A375 (cell line): Measurements from ENCODE around the gene TNPO2. TPM values are rescaled to one million over a fixed set of nuclear protein-coding genes. Genes with fewer than 3 reads are reported as not detected.

ENCODE experiments used
- small RNA-seq: library from RNA; depleted of rRNA; stranded (forward); fragments of <200 nt; gene quantifications from one replicate; pipeline ENCODE3, GENCODE V24; 2014
- total RNA-seq: library from RNA; depleted of rRNA; stranded (reverse); fragments of >200 nt; shearing (Covaris generic); gene quantifications from 2 replicates; pipeline ENCODE4 v1.2.3, GENCODE V29; 2014; rRNA removed

TNPO2 gene
- 39.9 and 41.8 TPM in 2 replicates for total RNA-seq

GRCh38 chr19:12723641-12724426 lies at the start of gene TNPO2:
TNPO2 (minus strand) TSS chr19:12723932; CDS start chr19:12720977, 2,955 bp downstream.

DNA sequence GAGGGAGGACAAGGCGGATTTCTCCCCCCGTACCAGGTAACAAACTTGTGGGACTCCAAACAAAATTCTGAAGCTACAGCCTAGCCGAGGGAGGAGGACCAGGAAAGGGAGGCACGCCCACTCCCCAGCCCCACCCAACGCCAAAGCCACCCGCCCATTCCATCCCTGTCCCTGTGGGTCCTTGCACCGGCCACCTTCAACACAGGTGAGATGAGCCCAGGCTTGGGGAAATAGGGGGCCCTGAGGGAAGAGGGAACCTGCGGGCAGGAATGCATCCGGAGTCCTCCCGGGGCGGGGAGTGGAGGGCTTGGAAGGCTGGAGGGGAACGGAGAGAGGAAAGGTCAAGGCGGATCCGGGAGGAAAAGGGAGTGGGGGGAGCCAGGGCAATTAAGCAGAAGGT lies 27.9 kb upstream of the TNPO2 start, which contains the start of gene BEST2:
TSS of gene BEST2 (plus strand) at position 157 of the 400 bp plus-strand sequence. CDS start 802 bp downstream, outside the sequence.

GRCh38 chr19:12736995-12737834 lies 13.5 kb upstream of the TNPO2 start, which contains the start of gene GET3:
GET3 (plus strand) TSS chr19:12737497; CDS start chr19:12737506, 9 bp downstream.

GRCh38 chr19:12696366-12697335 lies 27.1 kb downstream of the TNPO2 start, which contains the start of gene FBXW9:
FBXW9 (minus strand) TSS chr19:12696631; CDS start chr19:12696581, 50 bp downstream.

DNA sequence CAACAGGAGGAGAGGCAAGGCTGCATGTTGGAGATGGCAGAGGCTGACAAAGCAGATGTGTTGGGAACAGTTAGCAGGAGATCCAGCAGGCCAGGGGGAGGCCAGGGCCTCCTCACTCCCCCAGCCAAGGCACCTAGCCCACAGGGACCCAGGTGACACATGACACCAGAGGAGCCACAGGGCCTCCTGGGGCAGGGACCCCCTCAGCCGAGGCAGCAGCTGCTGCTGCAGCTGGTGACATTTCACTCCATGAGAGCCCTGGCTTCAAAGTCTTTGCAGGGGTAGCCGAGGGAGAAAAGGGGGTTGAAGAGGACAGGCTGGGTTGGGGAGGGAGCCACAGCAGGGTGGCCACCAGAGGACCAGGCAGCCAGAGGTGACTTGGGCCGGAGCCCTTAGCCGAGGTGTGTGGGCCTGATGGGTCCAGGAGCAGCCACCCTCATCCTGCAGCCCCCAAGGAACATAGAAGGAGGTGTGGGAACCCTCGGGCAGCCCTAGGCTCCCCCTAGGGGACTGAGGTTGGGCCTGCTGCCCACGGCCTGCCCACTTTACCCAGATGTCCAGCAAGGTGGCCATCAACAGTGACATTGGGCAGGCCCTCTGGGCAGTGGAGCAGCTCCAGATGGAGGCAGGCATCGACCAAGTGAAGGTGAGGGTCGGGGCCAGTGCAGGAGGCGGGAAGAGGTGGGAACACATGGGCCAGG lies 36.1 kb downstream of the TNPO2 start, which contains the start of gene GNG14:
TSS of gene GNG14 (plus strand) at position 503 of the 701 bp plus-strand sequence. CDS start at position 554, 51 bp downstream.

GRCh38 chr19:12681074-12681987 lies 42.4 kb downstream of the TNPO2 start, which contains the start of gene DHPS:
DHPS (minus strand) TSS chr19:12681880; CDS start chr19:12681766, 114 bp downstream.

GRCh38 chr19:12666265-12667048 lies 57.3 kb downstream of the TNPO2 start, which contains the start of the genes MAN2B1 and WDR83:
MAN2B1 (minus strand) TSS chr19:12666742; CDS start chr19:12666701, 41 bp downstream.
WDR83 (plus strand) TSS chr19:12666807; CDS start chr19:12669791, 2,984 bp downstream.

Small RNA genes lying within 50 kb of the gene (small RNA-seq; reads per million reads assigned to genes)
- gene SNORD41, result 311 reads per million, percentile 98 among the genes with 10 or more reads in this experiment

Other genes with a start within 250 kb of the TNPO2 start
- 0.45 and 0.98 TPM in 2 replicates for gene ZNF709, start 239.1 kb downstream of the TNPO2 start, total RNA-seq
- gene ZNF564, start 172.4 kb downstream of the TNPO2 start, total RNA-seq, result 3.4 TPM in 2 replicates
- 8.4 and 12.2 TPM in 2 replicates for gene ZNF490, start 113.1 kb downstream of the TNPO2 start, total RNA-seq
- gene ZNF791, start 113.0 kb downstream of the TNPO2 start, total RNA-seq, result 12.5 and 16.3 TPM in 2 replicates
- gene MAN2B1, start 57.2 kb downstream of the TNPO2 start, total RNA-seq, result 50.7 and 54.4 TPM in 2 replicates
- gene WDR83, start 57.1 kb downstream of the TNPO2 start, total RNA-seq, result 52.2 and 53.5 TPM in 2 replicates
- 193 and 202 TPM in 2 replicates for gene DHPS, start 42.1 kb downstream of the TNPO2 start, total RNA-seq
- gene GNG14, start 35.9 kb downstream of the TNPO2 start, total RNA-seq, result 2.1 TPM in 1 of 2 replicates, not detected in the other
- gene FBXW9, start 27.3 kb downstream of the TNPO2 start, total RNA-seq, result 34.6 and 41.0 TPM in 2 replicates
- 639 and 708 TPM in 2 replicates for gene TRIR, start 10.8 kb upstream of the TNPO2 start, total RNA-seq
- 128 and 132 TPM in 2 replicates for gene GET3, start 13.6 kb upstream of the TNPO2 start, total RNA-seq
- gene BEST2, start 27.9 kb upstream of the TNPO2 start, total RNA-seq, result not detected in 2 replicates
- gene HOOK2, start 51.6 kb upstream of the TNPO2 start, total RNA-seq, result 21.1 and 25.3 TPM in 2 replicates
- gene JUNB, start 67.6 kb upstream of the TNPO2 start, total RNA-seq, result 171 and 236 TPM in 2 replicates
- gene PRDX2, start 77.9 kb upstream of the TNPO2 start, total RNA-seq, result 319 and 370 TPM in 2 replicates
- not detected in 2 replicates for gene THSD8, start 78.1 kb upstream of the TNPO2 start, total RNA-seq
- 96.4 and 96.8 TPM in 2 replicates for gene RNASEH2A, start 82.7 kb upstream of the TNPO2 start, total RNA-seq
- gene RTBDN, start 110.6 kb upstream of the TNPO2 start, total RNA-seq, result not detected in 2 replicates
- gene MAST1, start 114.6 kb upstream of the TNPO2 start, total RNA-seq, result 0.45 and 2.2 TPM in 2 replicates
- gene DNASE2, start 157.5 kb upstream of the TNPO2 start, total RNA-seq, result 47.9 and 68.7 TPM in 2 replicates
- gene KLF1, start 163.3 kb upstream of the TNPO2 start, total RNA-seq, result not detected in 2 replicates
- gene GCDH, start 167.2 kb upstream of the TNPO2 start, total RNA-seq, result 39.7 and 47.5 TPM in 2 replicates
- 2.4 and 3.1 TPM in 2 replicates for gene SYCE2, start 195.4 kb upstream of the TNPO2 start, total RNA-seq
- gene FARSA, start 209.8 kb upstream of the TNPO2 start, total RNA-seq, result 283 and 317 TPM in 2 replicates
- gene CALR, start 214.7 kb upstream of the TNPO2 start, total RNA-seq, result 882 and 923 TPM in 2 replicates
- 342 and 376 TPM in 2 replicates for gene RAD23A, start 221.9 kb upstream of the TNPO2 start, total RNA-seq
- 148 and 190 TPM in 2 replicates for gene GADD45GIP1, start 233.3 kb upstream of the TNPO2 start, total RNA-seq
- gene DAND5, start 245.6 kb upstream of the TNPO2 start, total RNA-seq, result 0.38 TPM in 1 of 2 replicates, not detected in the other